K562 (cell line): ENCODE results near the gene UPK3A.

Source experiments
- CREM ChIP-seq: IDR thresholded peaks from 2 replicates; pipeline ENCODE4 v1.6.1; 2014; ENCODE audit warnings: antibody characterized with exemption, low read depth
- CTCF ChIP-seq, 3 experiments: IDR thresholded peaks in 2 of 3; conservative IDR thresholded peaks in 1 of 3; 2 replicates each; pipeline ENCODE4 v1.5.1; 2011 to 2012; ENCODE audit warnings: low read length in 3 of 3, mild to moderate bottlenecking in 3 of 3, control low read depth in 2 of 3, improper control_type of control experiment in 1 of 3, inconsistent platforms in 1 of 3, low read depth in 1 of 3, mixed read lengths in 1 of 3, moderate library complexity in 1 of 3; ENCODE audit not compliant: insufficient read depth in 2 of 3
- EZH2 ChIP-seq: IDR thresholded peaks from 2 replicates; pipeline ENCODE4 v1.6.1; 2012; ENCODE audit warnings: low read depth, mild to moderate bottlenecking, inconsistent platforms, low read length, borderline replicate concordance
- FOXK2 ChIP-seq, 2 experiments: fragments of 450-650 bp; IDR thresholded peaks in 1 of 2; conservative IDR thresholded peaks in 1 of 2; 2 replicates each; pipeline ENCODE4 v1.6.1; 2016; ENCODE audit warnings: low read depth in 2 of 2, mild to moderate bottlenecking in 1 of 2
- GTF2E2 ChIP-seq: fragments of 200-800 bp; sonication (Bioruptor generic); IDR thresholded peaks from 2 replicates; pipeline ENCODE4 v1.6.1; 2016; ENCODE audit warnings: missing genetic modification characterization, missing compliant biosample characterization
- MCM7 ChIP-seq, 2 experiments: fragments of 450-650 bp; IDR thresholded peaks; 2 replicates each; pipeline ENCODE4 v1.6.1; 2016 to 2018
- MYC ChIP-seq, 2 experiments: fragments of 250-450 bp in 1 of 2; sonication (Bioruptor Pico) in 1 of 2; IDR thresholded peaks; 2 replicates each; pipeline versions ENCODE4 v1.5.1 to v1.6.1; 2012 to 2021; ENCODE audit warnings: low read depth in 2 of 2, borderline replicate concordance in 1 of 2, improper control_type of control experiment in 1 of 2, low read length in 1 of 2, mild to moderate bottlenecking in 1 of 2, moderate library complexity in 1 of 2
- RAD21 ChIP-seq, 2 experiments: fragments of 250-450 bp in 1 of 2; fragments of 450-650 bp in 1 of 2; sonication (Bioruptor Pico) in 1 of 2; formaldehyde crosslinking in 1 of 2; IDR thresholded peaks in 1 of 2; conservative IDR thresholded peaks in 1 of 2; 2 replicates each; pipeline versions ENCODE4 v1.4.0 to v1.8.0; 2020 to 2022; ENCODE audit warnings: mild to moderate bottlenecking in 2 of 2, moderate library complexity in 1 of 2
- RBM34 ChIP-seq: fragments of 200-400 bp; formaldehyde crosslinking; IDR thresholded peaks from 2 replicates; pipeline ENCODE4 v1.6.1; 2018; ENCODE audit warnings: low read length, borderline replicate concordance; ENCODE audit not compliant: insufficient read depth
- USF1 ChIP-seq: sonication (generic); formaldehyde crosslinking; IDR thresholded peaks from 2 replicates; pipeline ENCODE4 v1.9.0; 2022; ENCODE audit warnings: mild to moderate bottlenecking, missing genetic modification reagents
- ZBTB9 ChIP-seq: fragments of 450-650 bp; formaldehyde crosslinking; IDR thresholded peaks from 2 replicates; pipeline ENCODE4 v1.4.0; 2020; ENCODE audit warnings: mild to moderate bottlenecking, moderate library complexity
- ZKSCAN8 ChIP-seq: fragments of 200-800 bp; sonication (Bioruptor generic); IDR thresholded peaks from 2 replicates; pipeline ENCODE4 v1.6.1; 2016; ENCODE audit warnings: missing genetic modification characterization, missing compliant biosample characterization
- ZNF354B ChIP-seq: fragments of 250-450 bp; sonication (Bioruptor Pico); IDR thresholded peaks from 2 replicates; pipeline ENCODE4 v1.4.0; 2020
- ZNF592 ChIP-seq: fragments of 450-650 bp; IDR thresholded peaks from 2 replicates; pipeline ENCODE4 v1.6.1; 2017; ENCODE audit warnings: antibody characterized with exemption, mild to moderate bottlenecking

GRCh38 chr22:45310331-45310976 lies 25.7 kb downstream of the UPK3A start:
- TF ChIP-seq EZH2: no peak
- no peak for TF ChIP-seq USF1 (CRISPR knock-in tag)
- TF ChIP-seq GTF2E2 (tag): no peak
- no peak for TF ChIP-seq FOXK2 (conservative IDR thresholded peaks at IDR 0.05 in 1 of 2, IDR thresholded peaks at IDR 0.05 in 1 of 2; ENCODE audit: low read depth in 2 of 2)
- TF ChIP-seq CTCF (IDR thresholded peaks at IDR 0.05 in 2 of 3, conservative IDR thresholded peaks at IDR 0.05 in 1 of 3; ENCODE audit: insufficient read depth in 2 of 3, low read depth in 1 of 3, low read length in 3 of 3): no peak
- TF ChIP-seq RAD21 (CRISPR knock-in tag; conservative IDR thresholded peaks at IDR 0.05 in 1 of 2, IDR thresholded peaks at IDR 0.05 in 1 of 2): no peak
- TF ChIP-seq CREM: no peak
- no peak for TF ChIP-seq RBM34
- TF ChIP-seq ZNF592: no peak
- TF ChIP-seq ZNF354B (CRISPR knock-in tag): no peak
- TF ChIP-seq MCM7 (IDR thresholded peaks at IDR 0.05): no peak
- TF ChIP-seq ZBTB9 (CRISPR knock-in tag): no peak
- TF ChIP-seq ZKSCAN8 (CRISPR knock-in tag): no peak
- no peak for TF ChIP-seq MYC (IDR thresholded peaks at IDR 0.05; ENCODE audit: low read depth, low read length)
- TF ChIP-seq MYC (CRISPR knock-in tag; IDR thresholded peaks at IDR 0.05; ENCODE audit: borderline replicate concordance, low read depth): no peak
